K562 (cell line): Measurements from ENCODE around the gene HIGD1C. TPM values are rescaled to one million over a fixed set of nuclear protein-coding genes. Genes with fewer than 3 reads are reported as not detected.

Experiments
- ATF3 ChIP-seq, 2 experiments: fragments of 450-650 bp in 1 of 2; sonication (generic) in 1 of 2; formaldehyde crosslinking in 1 of 2; IDR thresholded peaks in 1 of 2; conservative IDR thresholded peaks in 1 of 2; 2 replicates each; pipeline versions ENCODE4 v1.6.1 to v1.8.1; 2016 to 2023; ENCODE audit warnings: mild to moderate bottlenecking in 2 of 2, moderate library complexity in 2 of 2, inconsistent platforms in 1 of 2, missing genetic modification reagents in 1 of 2
- BHLHE40 ChIP-seq: IDR thresholded peaks from 2 replicates; pipeline ENCODE4 v1.6.1; 2011; ENCODE audit warnings: low read length, improper control_type of control experiment
- CC2D1A ChIP-seq: fragments of 450-650 bp; IDR thresholded peaks from 2 replicates; pipeline ENCODE4 v1.6.1; 2017; ENCODE audit warnings: mild to moderate bottlenecking
- CCAR2 ChIP-seq: fragments of 200-400 bp; formaldehyde crosslinking; IDR thresholded peaks from 2 replicates; pipeline ENCODE4 v1.6.1; 2017; ENCODE audit warnings: mild to moderate bottlenecking, low read depth, low read length
- CTBP1 ChIP-seq: fragments of 450-650 bp; IDR thresholded peaks from 2 replicates; pipeline ENCODE4 v1.6.1; 2016; ENCODE audit warnings: borderline replicate concordance
- ELF2 ChIP-seq: fragments of 250-450 bp; sonication (Bioruptor Pico); IDR thresholded peaks from 2 replicates; pipeline ENCODE4 v1.5.0; 2021; ENCODE audit warnings: mild to moderate bottlenecking
- ETS1 ChIP-seq: conservative IDR thresholded peaks from 2 replicates; pipeline ENCODE4 v1.6.1; 2011; ENCODE audit warnings: low read depth, mild to moderate bottlenecking, low read length; ENCODE audit not compliant: control insufficient read depth
- GATA2 ChIP-seq: sonication (generic); formaldehyde crosslinking; IDR thresholded peaks from 2 replicates; pipeline ENCODE4 v1.4.0; 2020; ENCODE audit warnings: mild to moderate bottlenecking, missing genetic modification reagents
- HOMEZ ChIP-seq: fragments of 250-450 bp; sonication (Bioruptor Pico); IDR thresholded peaks from 2 replicates; pipeline ENCODE4 v1.4.0; 2020; ENCODE audit warnings: mild to moderate bottlenecking, moderate library complexity
- LARP7 ChIP-seq: fragments of 450-650 bp; IDR thresholded peaks from 2 replicates; pipeline ENCODE4 v1.6.1; 2016
- MEIS2 ChIP-seq: fragments of 450-650 bp; IDR thresholded peaks from 2 replicates; pipeline ENCODE4 v1.6.1; 2014; ENCODE audit warnings: mild to moderate bottlenecking; ENCODE audit not compliant: partially characterized antibody
- NRF1 ChIP-seq, 2 experiments: fragments of 450-650 bp; IDR thresholded peaks in 1 of 2; conservative IDR thresholded peaks in 1 of 2; 2 replicates each; pipeline ENCODE4 v1.6.1; 2014; ENCODE audit warnings: mild to moderate bottlenecking in 2 of 2
- PML ChIP-seq: IDR thresholded peaks from 2 replicates; pipeline ENCODE4 v1.6.1; 2012; ENCODE audit warnings: low read length, inconsistent platforms
- RAD51 ChIP-seq: fragments of 450-650 bp; IDR thresholded peaks from 2 replicates; pipeline ENCODE4 v1.7.1; 2016; ENCODE audit warnings: low read depth, mild to moderate bottlenecking, borderline replicate concordance
- RBM25 ChIP-seq: fragments of 200-400 bp; formaldehyde crosslinking; IDR thresholded peaks from 2 replicates; pipeline ENCODE4 v1.6.1; 2018; ENCODE audit warnings: low read length, low read depth, moderate library complexity; ENCODE audit not compliant: severe bottlenecking
- SMAD4 ChIP-seq: fragments of 250-450 bp; sonication (Bioruptor Pico); conservative IDR thresholded peaks from 2 replicates; pipeline ENCODE4 v1.8.0; 2021; ENCODE audit warnings: inconsistent platforms, mild to moderate bottlenecking, moderate library complexity
- SMARCE1 ChIP-seq: fragments of 450-650 bp; IDR thresholded peaks from 2 replicates; pipeline ENCODE4 v1.7.1; 2016; ENCODE audit warnings: mild to moderate bottlenecking
- SREBF1 ChIP-seq: fragments of 150-350 bp; IDR thresholded peaks from 2 replicates; pipeline ENCODE4 v1.6.1; 2014; ENCODE audit warnings: antibody characterized with exemption, low read depth, low read length, borderline replicate concordance
- SUPT5H ChIP-seq: fragments of 450-650 bp; IDR thresholded peaks from 2 replicates; pipeline ENCODE4 v1.6.1; 2016
- TEAD1 ChIP-seq, 2 experiments: fragments of 450-650 bp in 1 of 2; sonication (generic) in 1 of 2; formaldehyde crosslinking; IDR thresholded peaks; 2 replicates each; pipeline versions ENCODE4 v1.4.0 to v1.8.0; 2020 to 2022; ENCODE audit warnings: mild to moderate bottlenecking in 2 of 2, missing genetic modification reagents in 1 of 2
- ZFPM2 ChIP-seq: fragments of 250-450 bp; sonication (Bioruptor Pico); IDR thresholded peaks from 2 replicates; pipeline ENCODE4 v1.5.1; 2022; ENCODE audit warnings: mild to moderate bottlenecking
- ZNF449 ChIP-seq: fragments of 250-450 bp; sonication (Bioruptor Pico); IDR thresholded peaks from 2 replicates; pipeline ENCODE4 v1.8.0; 2022; ENCODE audit warnings: moderate library complexity, mild to moderate bottlenecking, inconsistent platforms
- ZNF766 ChIP-seq: fragments of 200-800 bp; sonication (Bioruptor generic); conservative IDR thresholded peaks from 2 replicates; pipeline ENCODE4 v1.6.1; 2016; ENCODE audit warnings: missing genetic modification characterization, missing compliant biosample characterization
- polyA plus RNA-seq, 8 experiments: library from polyadenylated mRNA; depleted of rRNA in 4 of 8; stranded (reverse) in 5 of 8; unstranded in 3 of 8; fragments of >200 nt; fragmentation: Nextera tagmentation in 2 of 8; fragmentation: Illumina TruSeq in 1 of 8; extraction: Ambion mirVana in 2 of 8; extraction: Trizol in 1 of 8; gene quantifications; 2 replicates each; pipeline versions ENCODE4 v1.2.1 to v1.2.3, GENCODE V29; 2011 to 2014; ENCODE audit warnings: inconsistent platforms in 1 of 8, missing spikeins in 1 of 8
- total RNA-seq, 7 experiments: library from RNA; depleted of rRNA in 6 of 7; stranded (reverse); fragments of >200 nt in 6 of 7; fragmentation: Illumina TruSeq in 2 of 7; extraction: Trizol in 2 of 7; gene quantifications; 2 replicates each; pipeline versions ENCODE4 v1.2.1 to v1.2.3, GENCODE V29; 2011 to 2021; ENCODE audit warnings: low replicate concordance in 1 of 7

The HIGD1C gene
- total and polyA plus RNA-seq, 9 of the 15 experiments (the other 6 are each of a cell fraction or from before 2014, with no cell fraction given): not detected

GRCh38 chr12:50933459-50934124, 18.8 kb upstream of the HIGD1C start (continued):
- TF ChIP-seq ETS1 (no peak), BHLHE40 (peak; percentile 53; the same call in 1 of the 2 replicates), CC2D1A (peak; percentile 54; the same call in 1 of the 2 replicates), HOMEZ (CRISPR knock-in tag) (no peak), NRF1 (conservative IDR thresholded peaks at IDR 0.05 in 1 of 2, IDR thresholded peaks at IDR 0.05 in 1 of 2) (0 out of 4 replicates have a peak, but pooled peaks of 1 of the 2 experiments have one; percentile 23), SREBF1 (peak; percentile 99), ZNF449 (no peak), ATF3 (IDR thresholded peaks at IDR 0.05) (no peak), ATF3 (CRISPR knock-in tag; conservative IDR thresholded peaks at IDR 0.05) (no peak), ZNF766 (CRISPR knock-in tag) (peak; percentile 84), ELF2 (no peak), LARP7 (no peak), SUPT5H (0 out of 2 replicates have a peak, but pooled peaks have one; percentile 36), RAD51 (peak; percentile 68), MEIS2 (peak; percentile 9), TEAD1 (CRISPR knock-in tag; IDR thresholded peaks at IDR 0.05) (no peak), RBM25 (no peak), CTBP1 (peak; percentile 43; the same call in 1 of the 2 replicates), CCAR2 (no peak), ZFPM2 (CRISPR knock-in tag) (no peak), SMAD4 (CRISPR knock-in tag) (peak; percentile 70), SMARCE1 (0 out of 2 replicates have a peak, but pooled peaks have one; percentile 28), GATA2 (CRISPR knock-in tag) (0 out of 2 replicates have a peak, but pooled peaks have one; percentile 35), PML (peak; percentile 21; the same call in 1 of the 2 replicates)
